GM12891 (cell line): ENCODE data around the gene CEP76.

Experiments used
- PAX5 ChIP-seq: IDR thresholded peaks from 2 replicates; pipeline ENCODE4 v1.6.1; 2011; ENCODE audit warnings: low read length, moderate library complexity, mild to moderate bottlenecking; ENCODE audit not compliant: insufficient read depth, severe bottlenecking
- POLR2A ChIP-seq: IDR thresholded peaks from 2 replicates; pipeline ENCODE4 v1.6.1; 2011; ENCODE audit warnings: low read depth, low read length, control low read depth
- POLR2AphosphoS5 ChIP-seq: IDR thresholded peaks from 2 replicates; pipeline ENCODE4 v1.6.1; 2011; ENCODE audit warnings: low read depth, low read length, control low read depth
- POU2F2 ChIP-seq: IDR thresholded peaks from 2 replicates; pipeline ENCODE4 v1.6.1; 2011; ENCODE audit warnings: low read depth, mild to moderate bottlenecking, control low read depth, low read length, moderate library complexity
- SPI1 ChIP-seq: IDR thresholded peaks from 2 replicates; pipeline ENCODE4 v1.6.1; 2011; ENCODE audit warnings: low read depth, low read length, control low read depth
- TAF1 ChIP-seq: IDR thresholded peaks from 2 replicates; pipeline ENCODE4 v1.6.1; 2011; ENCODE audit warnings: low read depth, low read length, control low read depth

DNA sequence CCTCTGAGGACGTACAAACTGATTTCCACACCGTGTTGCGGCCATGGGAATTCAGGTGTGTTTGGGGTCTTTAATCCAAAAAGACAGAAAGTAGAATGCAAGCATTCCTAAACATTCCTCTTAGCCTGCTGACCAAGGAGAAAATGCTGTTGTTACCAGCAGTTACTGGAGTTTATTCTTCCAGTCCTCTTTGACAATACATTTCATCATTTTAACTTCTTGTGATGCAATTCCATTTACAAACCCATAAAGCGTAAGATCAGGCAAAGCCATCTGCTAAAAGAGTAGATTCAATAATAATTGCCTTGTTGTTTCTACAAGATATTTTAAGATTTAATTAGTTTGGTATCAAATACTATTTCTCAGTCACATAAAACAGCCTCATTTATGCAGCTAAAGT lies 77.3 kb downstream of the CEP76 start:
- TF ChIP-seq POLR2A (no peak), POLR2AphosphoS5 (no peak), TAF1 (no peak), SPI1 (no peak), PAX5 (no peak), POU2F2 (no peak)
